Measurements from ENCODE around the gene RELN.

Gene RELN

DNA sequence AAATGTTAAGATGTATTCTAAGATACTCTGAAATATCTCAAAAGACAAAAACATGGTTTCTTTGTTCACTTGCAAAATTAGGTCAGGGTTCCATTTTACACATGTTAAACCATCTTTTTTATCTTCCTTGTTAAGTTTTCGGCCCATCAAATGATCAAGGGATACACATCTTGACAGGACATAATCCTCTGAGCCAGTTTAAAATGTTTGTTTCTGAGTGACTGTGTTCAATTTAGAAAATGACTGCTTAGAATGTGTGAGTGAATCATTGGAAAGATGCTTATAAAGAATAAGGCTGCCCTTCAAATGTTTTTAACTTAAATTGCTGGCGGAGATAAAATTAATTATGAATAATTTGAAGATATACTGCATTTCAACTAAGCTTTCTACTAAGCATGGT lies 447.5 kb downstream of the RELN start:
- Histone ChIP-seq H3K9me3 (ENCODE audit: control insufficient read depth in 2 of 2, low read length in 2 of 2) (no peaks in the 10 kb centered on the region), H3K27ac (ENCODE audit: low read depth in 2 of 2, low read length in 2 of 2) (no peak overlapping the region), H3K36me3 (ENCODE audit: control insufficient read depth in 2 of 2, insufficient read depth in 2 of 2, low read length in 2 of 2) (no peaks in the 10 kb centered on the region), H3K27me3 (ENCODE audit: control insufficient read depth in 2 of 2, insufficient read depth in 2 of 2, low read length in 2 of 2) (peaks cover 0 to 3% of the 10 kb centered on the region in 2 donors), H3K4me3 (ENCODE audit: low read length in 2 of 2) (no peak overlapping the region), H3K4me1 (ENCODE audit: control insufficient read depth in 2 of 2, insufficient read depth in 2 of 2, low read length in 2 of 2) (no peaks in the 10 kb centered on the region), H3K9ac (ENCODE audit: low read depth in 1 of 2, low read length in 2 of 2) (no peak overlapping the region)

DNA sequence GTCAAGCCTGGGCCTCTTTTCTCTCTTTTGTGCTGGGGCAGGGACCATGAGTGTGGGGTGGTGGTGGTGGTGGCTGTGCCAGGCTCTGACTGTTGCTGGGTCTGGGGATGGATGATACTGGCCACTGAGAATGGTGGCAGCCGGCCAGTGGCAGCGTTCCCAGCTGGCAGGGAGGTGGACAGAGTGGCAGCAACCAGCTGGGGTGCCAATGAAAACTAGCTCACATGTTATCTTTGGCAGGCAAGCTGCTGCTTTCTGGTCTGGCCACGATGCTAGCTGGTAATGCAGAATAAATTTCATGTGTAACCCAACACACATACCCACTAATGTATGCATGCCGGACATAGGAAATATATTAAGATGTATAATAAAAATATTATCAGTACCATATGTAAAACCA lies 448.4 kb downstream of the RELN start:
- Histone ChIP-seq H3K4me3 (ENCODE audit: low read length in 2 of 2) (no peak overlapping the region), H3K9me3 (ENCODE audit: control insufficient read depth in 2 of 2, low read length in 2 of 2) (no peaks in the 10 kb centered on the region), H3K36me3 (ENCODE audit: control insufficient read depth in 2 of 2, insufficient read depth in 2 of 2, low read length in 2 of 2) (no peaks in the 10 kb centered on the region), H3K4me1 (ENCODE audit: control insufficient read depth in 2 of 2, insufficient read depth in 2 of 2, low read length in 2 of 2) (no peaks in the 10 kb centered on the region), H3K27me3 (ENCODE audit: control insufficient read depth in 2 of 2, insufficient read depth in 2 of 2, low read length in 2 of 2) (peaks cover 0 to 1% of the 10 kb centered on the region in 2 donors), H3K9ac (ENCODE audit: low read depth in 1 of 2, low read length in 2 of 2) (no peak overlapping the region), H3K27ac (ENCODE audit: low read depth in 2 of 2, low read length in 2 of 2) (no peak overlapping the region)

GRCh38 chr7:103540338-103540737 lies 449.1 kb downstream of the RELN start:
- Histone ChIP-seq H3K27me3 (ENCODE audit: control insufficient read depth in 2 of 2, insufficient read depth in 2 of 2, low read length in 2 of 2) (no peaks in the 10 kb centered on the region), H3K4me3 (ENCODE audit: low read length in 2 of 2) (no peak overlapping the region), H3K36me3 (ENCODE audit: control insufficient read depth in 2 of 2, insufficient read depth in 2 of 2, low read length in 2 of 2) (no peaks in the 10 kb centered on the region), H3K27ac (ENCODE audit: low read depth in 2 of 2, low read length in 2 of 2) (no peak overlapping the region), H3K9me3 (ENCODE audit: control insufficient read depth in 2 of 2, low read length in 2 of 2) (no peaks in the 10 kb centered on the region), H3K4me1 (ENCODE audit: control insufficient read depth in 2 of 2, insufficient read depth in 2 of 2, low read length in 2 of 2) (no peaks in the 10 kb centered on the region), H3K9ac (ENCODE audit: low read depth in 1 of 2, low read length in 2 of 2) (no peak overlapping the region)

DNA sequence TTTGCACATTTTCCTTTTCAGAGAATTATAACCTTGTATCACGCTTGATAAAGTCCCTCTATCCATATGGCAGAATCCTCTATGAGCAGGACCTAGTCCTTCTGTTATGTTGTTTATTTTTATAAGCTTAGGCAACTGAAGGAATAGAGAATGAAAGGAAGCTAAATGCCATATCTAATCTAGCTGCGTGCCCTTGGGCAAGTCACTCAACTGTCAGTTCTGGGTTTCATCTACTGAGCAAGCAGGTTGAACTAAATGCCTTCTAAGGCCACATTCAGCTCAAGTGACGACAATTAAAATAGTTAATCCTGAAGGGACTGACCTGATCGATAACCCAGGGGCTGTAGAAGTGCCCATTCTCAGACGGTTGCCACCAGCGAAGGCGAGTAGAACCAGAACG lies 449.6 kb downstream of the RELN start:
- H3K36me3 ChIP-seq (ENCODE audit: control insufficient read depth in 2 of 2, insufficient read depth in 2 of 2, low read length in 2 of 2): no peaks in the 10 kb centered on the region
- no peak overlapping the region for H3K4me3 ChIP-seq (ENCODE audit: low read length in 2 of 2)
- no peaks in the 10 kb centered on the region for H3K9me3 ChIP-seq (ENCODE audit: control insufficient read depth in 2 of 2, low read length in 2 of 2)
- H3K9ac ChIP-seq (ENCODE audit: low read depth in 1 of 2, low read length in 2 of 2): no peak overlapping the region
- H3K27me3 ChIP-seq (ENCODE audit: control insufficient read depth in 2 of 2, insufficient read depth in 2 of 2, low read length in 2 of 2): no peaks in the 10 kb centered on the region
- no peaks in the 10 kb centered on the region for H3K4me1 ChIP-seq (ENCODE audit: control insufficient read depth in 2 of 2, insufficient read depth in 2 of 2, low read length in 2 of 2)
- H3K27ac ChIP-seq (ENCODE audit: low read depth in 2 of 2, low read length in 2 of 2): no peak overlapping the region

- H3K9ac ChIP-seq (ENCODE audit: low read depth in 1 of 2, low read length in 2 of 2): no peak overlapping the region
- H3K4me1 ChIP-seq (ENCODE audit: control insufficient read depth in 2 of 2, insufficient read depth in 2 of 2, low read length in 2 of 2): no peaks in the 10 kb centered on the region
- H3K4me3 ChIP-seq (ENCODE audit: low read length in 2 of 2): no peak overlapping the region
- H3K36me3 ChIP-seq (ENCODE audit: control insufficient read depth in 2 of 2, insufficient read depth in 2 of 2, low read length in 2 of 2): no peaks in the 10 kb centered on the region
- H3K27ac ChIP-seq (ENCODE audit: low read depth in 2 of 2, low read length in 2 of 2): no peak overlapping the region
- no peaks in the 10 kb centered on the region for H3K27me3 ChIP-seq (ENCODE audit: control insufficient read depth in 2 of 2, insufficient read depth in 2 of 2, low read length in 2 of 2)
- no peaks in the 10 kb centered on the region for H3K9me3 ChIP-seq (ENCODE audit: control insufficient read depth in 2 of 2, low read length in 2 of 2)
These were observed 450.3 kb downstream of the RELN start for GRCh38 chr7:103538964-103539709.

DNA sequence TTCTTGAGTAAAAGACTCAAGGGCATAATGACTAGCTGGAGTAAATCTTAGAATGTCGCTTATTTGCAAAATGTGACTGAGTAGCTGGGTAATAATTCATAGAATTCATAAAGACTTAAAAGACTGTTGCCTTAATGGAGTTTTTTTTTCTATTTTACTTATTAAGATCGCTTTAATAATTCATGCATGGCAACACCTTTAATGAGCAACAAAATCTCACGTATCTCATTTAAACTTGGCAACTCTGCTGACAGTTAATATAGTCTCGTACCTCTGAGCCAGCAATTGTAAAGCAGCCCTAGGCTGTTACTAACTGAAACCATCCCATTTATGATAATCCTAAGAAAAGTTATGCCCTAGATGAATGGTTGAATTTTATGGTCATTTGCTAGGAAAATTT lies 455.7 kb downstream of the RELN start:
- no peaks in the 10 kb centered on the region for H3K36me3 ChIP-seq (ENCODE audit: control insufficient read depth in 2 of 2, insufficient read depth in 2 of 2, low read length in 2 of 2)
- H3K27me3 ChIP-seq (ENCODE audit: control insufficient read depth in 2 of 2, insufficient read depth in 2 of 2, low read length in 2 of 2): no peaks in the 10 kb centered on the region
- H3K9me3 ChIP-seq (ENCODE audit: control insufficient read depth in 2 of 2, low read length in 2 of 2): no peaks in the 10 kb centered on the region
- no peak overlapping the region for H3K9ac ChIP-seq (ENCODE audit: low read depth in 1 of 2, low read length in 2 of 2)
- H3K27ac ChIP-seq (ENCODE audit: low read depth in 2 of 2, low read length in 2 of 2): no peak overlapping the region
- H3K4me1 ChIP-seq (ENCODE audit: control insufficient read depth in 2 of 2, insufficient read depth in 2 of 2, low read length in 2 of 2): no peaks in the 10 kb centered on the region
- no peak overlapping the region for H3K4me3 ChIP-seq (ENCODE audit: low read length in 2 of 2)

- Histone ChIP-seq H3K27me3 (ENCODE audit: control insufficient read depth in 2 of 2, insufficient read depth in 2 of 2, low read length in 2 of 2) (no peaks in the 10 kb centered on the region), H3K36me3 (ENCODE audit: control insufficient read depth in 2 of 2, insufficient read depth in 2 of 2, low read length in 2 of 2) (no peaks in the 10 kb centered on the region), H3K27ac (ENCODE audit: low read depth in 2 of 2, low read length in 2 of 2) (no peak overlapping the region), H3K4me3 (ENCODE audit: low read length in 2 of 2) (no peak overlapping the region), H3K9ac (ENCODE audit: low read depth in 1 of 2, low read length in 2 of 2) (no peak overlapping the region), H3K9me3 (ENCODE audit: control insufficient read depth in 2 of 2, low read length in 2 of 2) (no peaks in the 10 kb centered on the region), H3K4me1 (ENCODE audit: control insufficient read depth in 2 of 2, insufficient read depth in 2 of 2, low read length in 2 of 2) (no peaks in the 10 kb centered on the region)
These were observed 456.5 kb downstream of the RELN start for GRCh38 chr7:103532955-103533354.

GRCh38 chr7:103528152-103528551 lies 461.3 kb downstream of the RELN start:
- Histone ChIP-seq H3K4me3 (ENCODE audit: low read length in 2 of 2) (no peak overlapping the region), H3K27ac (ENCODE audit: low read depth in 2 of 2, low read length in 2 of 2) (no peak overlapping the region), H3K9me3 (ENCODE audit: control insufficient read depth in 2 of 2, low read length in 2 of 2) (no peaks in the 10 kb centered on the region), H3K27me3 (ENCODE audit: control insufficient read depth in 2 of 2, insufficient read depth in 2 of 2, low read length in 2 of 2) (no peaks in the 10 kb centered on the region), H3K4me1 (ENCODE audit: control insufficient read depth in 2 of 2, insufficient read depth in 2 of 2, low read length in 2 of 2) (no peaks in the 10 kb centered on the region), H3K36me3 (ENCODE audit: control insufficient read depth in 2 of 2, insufficient read depth in 2 of 2, low read length in 2 of 2) (no peaks in the 10 kb centered on the region), H3K9ac (ENCODE audit: low read depth in 1 of 2, low read length in 2 of 2) (no peak overlapping the region)

DNA sequence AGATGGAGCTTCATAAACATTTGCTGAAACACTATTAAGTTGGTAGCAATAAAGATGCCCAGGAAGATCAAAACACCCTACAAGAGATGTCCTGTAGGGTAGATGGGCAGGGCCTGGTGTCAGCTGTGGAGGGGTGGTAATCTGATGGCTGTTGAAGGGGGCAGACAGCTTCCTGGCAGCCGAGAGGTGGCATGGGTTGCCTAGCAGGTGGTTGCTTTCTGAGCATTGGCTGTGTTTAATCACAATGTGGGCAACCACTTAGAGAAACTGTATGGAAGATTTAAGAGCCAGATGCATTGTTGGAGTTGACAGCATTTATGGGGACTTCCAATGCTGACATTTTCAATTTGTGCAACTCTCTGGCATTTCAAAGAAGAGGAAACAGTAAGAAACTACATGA lies 463.5 kb downstream of the RELN start:
- H3K27me3 ChIP-seq (ENCODE audit: control insufficient read depth in 2 of 2, insufficient read depth in 2 of 2, low read length in 2 of 2): no peaks in the 10 kb centered on the region
- H3K9ac ChIP-seq (ENCODE audit: low read depth in 1 of 2, low read length in 2 of 2): no peak overlapping the region
- H3K27ac ChIP-seq (ENCODE audit: low read depth in 2 of 2, low read length in 2 of 2): no peak overlapping the region
- no peaks in the 10 kb centered on the region for H3K9me3 ChIP-seq (ENCODE audit: control insufficient read depth in 2 of 2, low read length in 2 of 2)
- H3K36me3 ChIP-seq (ENCODE audit: control insufficient read depth in 2 of 2, insufficient read depth in 2 of 2, low read length in 2 of 2): no peaks in the 10 kb centered on the region
- no peak overlapping the region for H3K4me3 ChIP-seq (ENCODE audit: low read length in 2 of 2)
- no peaks in the 10 kb centered on the region for H3K4me1 ChIP-seq (ENCODE audit: control insufficient read depth in 2 of 2, insufficient read depth in 2 of 2, low read length in 2 of 2)

- no peaks in the 10 kb centered on the region for H3K36me3 ChIP-seq (ENCODE audit: control insufficient read depth in 2 of 2, insufficient read depth in 2 of 2, low read length in 2 of 2)
- H3K9ac ChIP-seq (ENCODE audit: low read depth in 1 of 2, low read length in 2 of 2): no peak overlapping the region
- no peak overlapping the region for H3K4me3 ChIP-seq (ENCODE audit: low read length in 2 of 2)
- H3K27ac ChIP-seq (ENCODE audit: low read depth in 2 of 2, low read length in 2 of 2): no peak overlapping the region
- H3K4me1 ChIP-seq (ENCODE audit: control insufficient read depth in 2 of 2, insufficient read depth in 2 of 2, low read length in 2 of 2): no peaks in the 10 kb centered on the region
- no peaks in the 10 kb centered on the region for H3K9me3 ChIP-seq (ENCODE audit: control insufficient read depth in 2 of 2, low read length in 2 of 2)
- no peaks in the 10 kb centered on the region for H3K27me3 ChIP-seq (ENCODE audit: control insufficient read depth in 2 of 2, insufficient read depth in 2 of 2, low read length in 2 of 2)
These were observed 465.2 kb downstream of the RELN start for GRCh38 chr7:103524042-103524907.

All from mucosa of rectum (tissue), 2 donors.